HG03095 (cell line): ENCODE results near the gene LSM7.

ENCODE experiments used
- ATAC-seq: cut with Tn5 transposase; IDR thresholded peaks from one replicate; pipeline ENCODE4 v1.9.1; 2021; ENCODE audit warnings: moderate library complexity; ENCODE audit not compliant: unreplicated experiment

LSM7 gene

DNA sequence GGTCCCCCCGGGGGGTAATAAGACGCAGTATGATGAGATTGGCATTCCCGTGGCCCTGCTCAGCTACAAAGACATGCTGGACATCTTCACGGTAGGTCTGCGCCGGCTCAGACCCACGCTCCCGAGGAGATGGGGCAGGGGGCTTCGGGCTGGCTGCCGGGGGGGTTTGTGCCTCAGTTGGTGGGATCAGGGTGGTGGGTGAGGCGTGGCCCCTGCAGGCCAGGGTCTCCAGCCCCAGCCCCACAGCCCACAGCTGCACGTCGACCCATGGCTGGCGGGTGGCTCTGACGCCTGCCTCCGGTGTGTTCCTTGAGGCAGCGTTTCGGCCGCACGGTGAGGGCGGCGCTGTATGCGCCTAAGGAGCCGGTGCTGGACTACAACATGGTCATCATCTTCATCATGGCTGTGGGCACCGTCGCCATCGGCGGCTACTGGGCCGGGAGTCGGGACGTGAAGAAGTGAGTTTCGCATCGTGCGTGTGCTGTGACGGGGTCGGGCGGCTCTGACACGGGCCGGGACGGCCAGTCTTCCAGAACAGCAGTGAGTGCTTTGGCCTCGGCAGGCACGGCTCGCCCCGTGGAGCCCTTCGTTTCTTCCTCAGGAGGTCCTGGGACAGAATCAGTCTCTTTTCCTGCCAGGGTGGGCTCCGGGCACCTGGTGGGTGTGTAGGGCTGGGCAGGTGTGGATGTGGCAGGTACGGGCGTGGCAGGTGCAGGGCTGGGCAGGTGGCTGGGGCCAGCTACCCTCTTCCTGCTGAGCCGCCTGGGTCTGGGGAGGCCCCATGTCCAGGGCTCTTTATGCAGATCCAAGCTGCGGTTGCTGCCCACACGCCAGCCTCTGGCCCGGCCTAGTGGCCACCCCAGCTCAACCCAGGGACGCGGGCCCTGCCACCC, 10.6 kb upstream of the LSM7 start:
- no peak for ATAC-seq

DNA sequence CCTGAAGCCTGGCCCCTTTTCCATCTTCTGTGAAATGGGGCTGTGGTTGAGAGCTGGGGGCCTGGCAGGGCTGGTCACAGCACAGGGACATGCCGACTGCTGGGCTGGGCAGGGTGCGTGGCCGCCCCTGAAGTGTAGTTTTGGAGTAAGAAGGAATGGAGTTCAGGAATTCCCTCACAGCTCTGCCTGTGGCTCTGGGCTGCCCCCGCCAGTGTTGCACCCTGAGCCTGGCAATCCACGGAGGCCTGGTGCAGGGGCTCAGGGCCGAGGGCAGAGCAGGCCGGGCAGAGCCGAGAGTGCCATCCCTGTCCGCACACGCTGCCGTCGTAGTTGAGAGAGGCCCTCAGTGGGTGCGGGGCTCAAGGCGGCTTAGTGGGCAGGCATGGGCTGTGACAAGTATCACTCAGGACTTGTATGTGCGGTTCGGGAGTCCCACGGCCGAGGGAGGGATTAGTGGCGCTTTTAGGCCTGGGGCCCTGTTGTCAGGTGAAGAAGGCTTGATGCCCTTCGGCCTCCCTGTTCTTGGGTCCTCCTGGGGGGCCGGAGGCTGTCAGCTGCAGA, 9.7 kb upstream of the LSM7 start:
- ATAC-seq: no peak

DNA sequence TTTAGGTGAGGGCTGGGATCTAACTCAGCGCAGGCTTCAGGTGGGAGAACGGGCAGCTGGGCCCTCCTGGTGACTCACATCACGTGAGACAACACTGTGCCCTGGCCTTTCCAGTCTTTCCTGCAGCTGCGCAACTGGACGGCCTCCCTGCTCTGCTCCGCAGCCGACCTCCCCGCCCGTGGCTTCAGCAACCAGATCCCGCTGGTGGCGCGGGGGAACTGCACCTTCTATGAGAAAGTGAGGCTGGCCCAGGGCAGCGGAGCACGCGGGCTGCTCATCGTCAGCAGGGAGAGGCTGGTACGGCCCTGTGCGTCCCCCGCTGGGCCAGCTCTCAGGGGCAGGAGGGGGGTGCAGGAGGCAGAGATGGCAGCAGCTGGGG, 8.9 kb upstream of the LSM7 start:
- ATAC-seq: no peak

DNA sequence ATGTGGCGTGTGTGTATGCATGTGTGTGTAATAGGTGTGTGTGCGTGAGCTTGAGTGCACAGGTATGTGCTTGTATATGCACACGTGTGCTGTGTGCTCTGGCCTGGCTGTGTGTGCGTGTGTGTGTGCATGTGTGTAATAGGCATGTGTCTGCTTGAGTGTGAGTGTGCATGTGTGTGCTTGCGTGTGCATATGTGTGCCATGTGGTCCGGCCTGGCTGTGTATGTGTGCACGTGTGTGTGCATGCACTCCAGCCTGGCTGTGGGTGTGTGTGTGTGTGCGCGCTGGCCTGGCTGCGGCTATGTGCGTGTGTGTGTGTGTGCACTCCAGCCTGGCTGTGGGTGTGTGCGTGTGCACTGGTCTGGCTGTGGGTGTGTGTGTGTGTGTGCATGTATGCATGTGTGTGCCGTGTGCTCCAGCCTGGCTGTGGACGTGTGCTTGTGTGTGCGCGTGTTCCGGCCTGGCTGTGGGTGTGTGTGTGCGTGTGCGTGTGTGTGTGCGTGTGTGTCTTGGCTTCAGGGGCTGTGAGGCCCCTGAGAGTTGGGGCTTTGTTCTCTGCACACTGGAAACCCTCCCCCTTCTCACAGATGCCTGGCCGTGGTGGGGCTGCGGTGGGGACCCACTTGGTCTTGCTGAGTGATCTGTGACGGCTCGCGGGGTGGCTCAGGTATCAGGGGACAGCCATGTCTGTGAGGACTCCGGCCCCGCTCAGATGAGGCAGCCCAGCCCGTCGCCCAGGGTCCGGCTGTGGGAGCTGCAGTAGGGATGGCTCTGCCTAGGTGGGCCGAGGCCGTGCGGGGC, 8.3 kb upstream of the LSM7 start:
- no peak for ATAC-seq

DNA sequence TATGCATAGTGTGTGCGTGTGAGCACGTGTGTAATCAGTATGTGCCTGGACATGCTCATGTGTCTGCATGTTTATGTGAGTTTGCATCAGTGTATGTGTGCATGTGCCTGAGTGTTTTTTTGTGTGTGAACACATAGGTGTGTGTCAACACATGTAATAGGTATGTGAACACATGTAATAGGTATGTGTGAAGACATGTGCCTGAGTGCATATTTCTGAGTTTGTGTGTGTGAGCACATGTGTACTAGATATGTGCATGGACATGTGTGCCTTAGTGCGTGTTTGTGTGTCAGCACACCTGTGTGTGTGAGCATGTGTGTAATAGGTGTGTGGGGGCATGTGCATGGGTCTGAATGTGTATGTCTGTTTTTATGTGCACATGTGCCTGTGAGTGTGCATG, 7.5 kb upstream of the LSM7 start:
- ATAC-seq: no peak

DNA sequence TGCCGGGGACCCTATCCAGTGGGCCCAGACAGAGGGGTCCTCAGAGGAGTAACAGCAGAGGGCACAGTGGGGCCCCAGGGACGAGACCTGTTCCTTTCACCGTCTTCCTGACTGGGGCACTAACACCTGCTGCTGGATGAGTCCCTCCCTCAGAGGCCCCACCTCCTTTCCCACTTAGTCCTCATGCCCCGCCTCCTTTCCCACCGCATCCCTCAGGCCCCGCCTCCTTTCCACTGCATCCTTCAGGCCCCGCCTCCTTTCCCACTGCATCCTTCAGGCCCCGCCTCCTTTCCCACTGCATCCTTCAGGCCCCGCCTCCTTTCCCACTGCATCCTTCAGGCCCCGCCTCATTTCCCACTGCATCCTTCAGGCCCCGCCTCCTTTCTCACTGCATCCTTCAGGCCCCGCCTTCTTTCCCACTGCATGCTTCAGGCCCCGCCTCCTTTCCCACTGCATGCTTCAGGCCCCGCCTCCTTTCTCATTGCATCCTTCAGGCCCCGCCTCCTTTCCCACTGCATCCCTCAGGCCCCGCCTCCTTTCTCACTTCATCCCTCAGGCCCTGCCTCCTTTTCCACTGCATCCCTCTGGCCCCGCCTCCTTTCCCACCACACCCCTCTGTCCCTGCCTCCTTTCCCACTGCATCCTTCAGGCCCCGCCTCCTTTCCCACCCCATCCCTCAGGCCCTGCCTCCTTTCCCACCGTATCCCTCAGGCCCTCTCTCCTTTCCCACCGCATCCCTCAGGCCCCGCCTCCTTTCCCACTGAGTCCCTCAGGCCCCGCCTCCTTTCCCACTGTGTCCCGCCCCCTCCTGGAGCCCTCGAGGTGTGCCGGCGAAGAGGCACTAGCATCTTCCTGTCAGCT, 6.8 kb upstream of the LSM7 start:
- ATAC-seq: no peak

DNA sequence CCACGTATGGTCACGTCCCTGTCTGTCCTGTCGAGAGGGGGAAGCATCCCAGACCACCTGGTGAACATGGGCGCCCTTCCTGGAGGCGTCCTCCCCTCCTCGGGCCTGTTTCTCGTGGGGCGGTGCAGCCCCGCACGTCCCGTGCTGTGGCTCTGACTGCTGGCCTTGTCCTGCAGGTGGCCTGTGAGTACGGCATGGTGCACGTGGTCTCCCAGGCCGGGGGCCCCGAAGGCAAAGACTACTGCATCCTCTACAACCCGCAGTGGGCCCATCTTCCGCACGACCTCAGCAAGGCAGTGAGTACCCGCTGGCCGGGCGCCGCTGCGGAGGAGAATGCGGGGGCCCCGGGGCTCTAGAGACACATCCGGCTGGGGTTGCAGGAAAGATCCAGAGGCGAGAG, 6.0 kb upstream of the LSM7 start:
- no peak for ATAC-seq

DNA sequence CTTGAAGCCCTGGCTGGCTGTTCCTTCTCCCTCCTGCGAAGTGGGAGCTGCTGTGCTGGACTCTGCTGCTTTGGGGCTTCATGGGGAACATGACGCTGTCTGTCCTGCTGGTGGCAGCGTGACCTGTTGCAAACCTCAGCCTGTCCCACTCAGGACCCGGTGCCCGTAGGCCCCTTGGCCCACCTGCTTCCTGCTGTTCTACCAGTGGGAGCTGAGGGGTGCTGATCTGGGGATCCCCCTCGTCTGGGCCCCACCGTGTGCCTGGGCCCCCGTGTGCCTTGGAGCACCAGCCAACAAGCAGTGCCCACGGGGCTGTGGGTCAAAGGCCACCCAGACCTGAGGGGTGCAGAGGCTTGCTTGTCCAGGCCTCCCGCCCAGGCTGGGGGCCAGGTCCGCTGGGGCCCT, 5.4 kb upstream of the LSM7 start:
- ATAC-seq: no peak

DNA sequence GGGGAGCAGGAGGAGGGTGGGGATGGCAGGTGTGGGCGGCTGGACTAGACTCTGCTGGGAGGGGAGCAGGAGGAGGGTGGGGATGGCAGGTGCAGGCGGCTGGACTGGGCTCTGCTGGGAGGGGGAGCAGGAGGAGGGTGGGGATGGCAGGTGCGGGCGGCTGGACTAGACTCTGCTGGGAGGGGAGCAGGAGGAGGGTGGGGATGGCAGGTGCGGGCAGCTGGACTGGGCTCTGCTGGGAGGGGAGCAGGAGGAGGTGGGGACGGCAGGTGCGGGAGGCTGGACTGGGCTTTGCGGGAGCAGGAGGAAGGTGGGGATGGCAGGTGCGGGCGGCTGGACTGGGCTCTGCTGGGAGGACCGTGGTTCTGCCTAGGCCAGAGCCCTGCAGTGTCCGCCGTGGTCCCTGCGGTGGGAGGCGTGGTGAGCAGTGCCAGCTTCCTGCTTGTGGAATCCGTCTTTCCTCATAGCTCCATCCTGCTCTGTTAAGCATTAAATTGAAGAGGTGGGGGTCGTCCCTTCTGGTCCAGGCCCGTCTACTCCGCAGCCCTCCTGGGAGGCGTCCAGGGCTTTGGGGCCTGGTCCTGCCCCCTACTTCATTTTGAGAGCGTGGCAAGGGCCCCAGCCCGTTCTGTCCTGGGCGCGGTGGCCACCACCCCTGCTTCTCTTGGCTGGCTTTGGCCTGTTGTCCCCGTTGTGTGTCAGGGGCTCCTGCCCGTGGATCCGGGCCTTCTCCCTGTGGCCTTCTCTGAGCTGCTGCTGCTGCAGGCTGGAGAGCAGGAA, 4.8 kb upstream of the LSM7 start:
- ATAC-seq: no peak

DNA sequence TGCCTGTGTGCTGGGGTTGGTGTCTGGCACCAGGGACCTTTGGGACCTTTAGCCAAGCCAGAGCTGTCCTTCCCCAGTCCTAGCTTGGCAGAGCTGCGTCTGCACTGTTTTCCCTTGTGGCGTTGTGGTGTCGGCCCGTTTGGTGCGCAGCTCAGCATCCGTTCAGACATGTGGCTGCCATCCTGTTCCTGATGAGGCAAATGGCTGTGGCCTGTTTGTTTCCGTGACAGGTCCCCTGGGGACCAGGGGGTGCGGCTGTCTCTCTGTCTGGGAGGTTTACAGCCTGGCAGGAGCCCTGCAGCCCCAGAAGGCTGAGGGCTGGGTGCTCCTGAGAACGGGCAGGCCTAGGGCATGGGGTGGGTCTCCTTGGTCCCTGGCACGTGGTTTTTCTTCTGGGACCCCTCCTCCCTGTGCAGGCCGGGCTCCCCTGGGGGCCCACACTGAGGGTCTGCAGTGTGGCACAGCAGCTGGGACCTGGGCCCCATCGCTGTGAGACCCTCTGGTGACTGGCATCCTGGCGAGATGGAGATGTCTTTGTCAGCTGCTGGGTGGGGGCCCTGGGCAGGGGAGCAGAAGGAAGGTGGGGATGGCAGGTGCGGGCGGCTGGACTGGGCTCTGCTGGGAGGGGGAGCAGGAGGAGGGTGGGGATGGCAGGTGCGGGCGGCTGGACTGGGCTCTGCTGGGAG, 4.1 kb upstream of the LSM7 start:
- ATAC-seq: no peak

DNA sequence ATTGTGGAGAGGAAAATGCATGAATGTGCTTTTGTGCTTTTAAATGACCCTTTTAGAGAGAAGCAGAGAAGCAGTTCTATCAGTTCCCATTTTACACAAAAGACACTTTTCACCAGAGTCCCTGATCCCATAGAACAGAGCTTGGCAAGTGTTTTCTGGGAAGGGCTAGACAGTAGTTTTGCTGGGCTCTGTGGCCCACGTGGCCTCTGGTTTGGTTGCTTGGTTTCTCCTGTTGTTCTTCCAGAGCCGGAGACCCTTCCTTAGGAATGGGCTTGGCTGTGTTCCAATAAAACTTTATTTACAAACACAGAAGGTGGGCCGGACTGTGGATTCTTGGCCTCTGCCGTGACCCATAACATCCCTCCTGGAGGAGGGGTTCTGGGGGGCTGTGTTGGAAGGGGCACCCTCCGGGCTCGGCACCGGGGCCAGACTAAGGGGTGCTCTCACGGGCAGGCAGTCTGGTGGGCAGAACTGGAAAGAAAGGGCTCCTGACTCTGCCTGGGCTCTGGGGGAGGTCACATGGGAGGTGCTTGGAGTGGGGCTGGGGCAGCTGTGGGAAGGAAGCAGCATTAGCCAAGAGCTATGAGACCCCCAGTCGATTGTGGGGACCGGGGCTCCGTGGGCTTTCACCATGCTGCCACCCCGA, 3.3 kb upstream of the LSM7 start:
- ATAC-seq: no peak

DNA sequence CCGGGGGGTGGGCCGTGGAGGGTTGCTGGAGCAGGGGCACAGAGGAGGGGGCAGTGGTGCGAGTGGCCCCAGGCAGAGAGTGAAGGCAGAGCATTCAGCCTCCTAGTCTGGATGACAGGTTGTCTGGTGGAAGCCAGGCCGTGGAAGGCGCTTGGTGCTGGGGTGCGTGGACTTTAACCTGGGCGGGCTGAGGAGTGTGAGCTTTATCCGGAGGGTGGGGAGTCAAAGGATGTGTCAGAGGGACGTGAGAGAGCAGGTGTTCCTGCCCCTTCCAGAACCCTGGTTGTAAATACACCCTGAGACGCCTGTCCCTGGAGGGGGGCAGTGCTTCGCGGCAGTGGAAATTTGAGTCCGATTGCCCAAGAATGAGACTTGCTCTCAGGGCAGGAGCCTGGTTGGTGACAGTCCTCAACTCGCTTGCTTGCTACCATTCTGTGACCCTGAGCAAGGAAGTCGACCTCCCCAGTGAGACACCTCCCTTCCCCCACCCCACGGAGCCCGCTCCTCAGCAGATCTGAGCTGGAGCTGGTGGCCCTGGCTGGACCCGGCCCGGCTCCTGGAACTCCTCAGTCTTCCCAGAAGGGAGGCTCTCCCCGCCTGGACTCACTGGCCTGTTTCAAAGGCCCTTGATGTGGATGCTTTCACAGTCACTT, 2.4 kb upstream of the LSM7 start:
- ATAC-seq: no peak

DNA sequence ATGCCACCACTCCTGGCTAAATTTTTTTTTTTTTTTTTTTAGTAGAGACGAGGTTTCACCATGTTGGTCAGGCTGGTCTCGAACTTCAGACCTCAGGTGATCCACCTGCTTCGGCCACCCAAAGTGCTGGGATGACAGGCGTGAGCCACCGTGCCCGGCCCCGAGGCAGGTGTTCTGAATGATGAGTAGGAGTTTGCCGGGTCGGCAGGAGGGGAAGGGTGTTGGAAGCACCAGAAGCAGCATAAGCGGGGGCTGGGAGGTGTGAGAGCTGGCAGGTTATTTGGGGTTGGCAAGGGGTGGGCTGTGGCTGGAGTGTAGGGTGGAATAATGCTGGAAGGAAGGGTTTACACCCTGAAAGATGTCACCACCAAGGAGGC, 1.9 kb upstream of the LSM7 start:
- no peak for ATAC-seq

DNA sequence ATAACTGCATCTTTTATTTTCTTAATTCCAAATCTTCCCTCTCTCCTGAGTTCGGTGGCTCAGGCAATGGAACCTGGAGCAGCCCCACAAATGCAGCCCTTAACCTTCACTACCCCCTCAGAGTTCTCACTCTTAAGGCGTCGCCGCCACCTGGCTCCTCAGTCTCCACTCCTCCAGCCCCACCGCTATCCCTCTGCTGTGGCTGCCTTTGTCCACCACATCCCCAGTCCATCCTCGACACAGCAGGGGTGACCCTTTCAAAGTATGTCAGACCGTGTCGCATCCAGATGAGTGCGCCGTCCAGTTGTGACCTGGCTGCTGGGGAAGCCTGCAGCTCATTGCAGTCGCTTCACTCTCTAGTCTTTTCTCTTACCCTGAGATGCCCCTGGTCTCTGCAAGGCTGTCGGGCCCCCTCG, 1.1 kb upstream of the LSM7 start:
- ATAC-seq: no peak

DNA sequence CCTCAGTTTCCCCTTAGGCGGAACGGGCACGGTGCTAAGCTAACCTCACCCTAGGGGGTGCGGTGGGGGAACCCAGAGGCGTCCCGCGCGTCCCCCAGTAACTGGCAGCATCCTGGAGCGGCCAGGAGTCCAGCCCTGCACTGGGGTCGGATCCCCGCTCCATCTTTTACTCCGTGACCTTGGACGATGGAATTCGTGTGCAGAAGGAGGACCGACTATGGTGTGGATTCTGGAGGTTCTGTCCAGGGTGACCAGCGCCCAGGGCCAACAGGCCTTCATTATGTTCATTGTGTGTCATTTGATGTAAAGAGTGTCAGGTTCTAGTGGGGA, 728 bp upstream of the LSM7 start:
- no peak for ATAC-seq

DNA sequence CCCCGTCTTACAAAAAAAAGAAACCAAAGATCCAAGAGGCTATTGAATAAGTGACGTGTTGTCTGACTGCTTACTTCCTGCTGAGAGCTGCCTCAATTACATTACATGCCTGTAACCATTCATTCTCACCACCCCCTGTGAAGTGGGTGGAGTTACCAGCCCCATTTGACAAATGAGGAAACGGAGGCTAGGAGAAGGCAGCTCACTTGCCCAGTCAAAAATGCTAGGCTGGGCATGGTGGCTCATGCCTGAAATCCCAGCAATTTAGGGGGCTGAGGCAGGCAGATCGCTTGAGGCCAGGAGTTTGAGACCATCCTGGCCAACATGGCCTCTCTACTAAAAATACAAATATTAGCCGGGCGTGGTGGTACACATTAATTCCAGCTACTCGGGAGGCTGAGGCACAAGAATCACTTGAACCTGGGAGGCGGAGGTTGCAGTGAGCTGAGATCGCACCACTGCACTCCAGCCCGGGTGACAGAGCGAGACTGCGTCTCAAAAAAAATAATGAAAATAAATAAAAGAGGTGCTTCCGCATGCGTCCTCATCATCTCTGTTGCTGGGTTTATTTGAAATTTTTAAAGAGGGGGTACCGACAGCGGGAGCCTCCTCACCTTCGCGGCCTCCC, 499 bp downstream of the LSM7 start:
- ATAC-seq: no peak

DNA sequence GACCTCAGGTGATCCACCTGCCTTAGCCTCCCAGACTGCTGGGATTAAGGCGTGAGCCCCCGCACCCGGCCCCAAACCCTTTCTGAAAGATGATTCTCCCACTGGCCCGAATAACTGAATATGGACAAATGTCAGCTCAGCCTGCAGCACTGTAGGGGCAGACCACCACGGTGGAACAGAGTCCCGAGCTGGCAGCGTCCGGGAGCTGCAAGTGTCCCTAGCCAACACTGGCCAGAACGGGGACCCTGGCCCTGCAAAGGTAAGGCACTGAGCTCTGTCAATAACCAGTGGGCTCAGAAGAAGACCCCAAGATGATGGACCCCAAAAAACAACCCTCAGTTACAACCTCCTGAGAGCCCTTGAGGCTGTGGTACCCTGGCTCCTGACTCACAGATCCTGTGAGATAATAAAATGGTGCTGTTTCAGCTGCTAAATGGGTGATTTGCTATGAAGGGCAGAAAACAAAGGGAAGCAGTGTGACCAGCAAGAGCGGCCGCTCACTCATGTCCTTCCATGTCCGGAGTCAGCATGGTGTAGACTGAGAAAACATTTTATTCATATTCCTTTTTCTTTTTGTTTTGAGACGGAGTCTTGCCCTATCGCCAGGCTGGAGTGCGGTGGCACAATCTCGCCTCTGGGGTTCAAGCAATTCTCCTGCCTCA, 1.6 kb downstream of the LSM7 start:
- ATAC-seq: no peak
